Measurements from ENCODE around the gene PHTF1.

The PHTF1 gene

GRCh38 chr1:113663165-113663951 is 95.9 kb downstream of the PHTF1 start:
- H3K4me3 ChIP-seq (ENCODE audit: control insufficient read depth, low read depth, low read length), result no peak overlapping the region
- DNase-seq (ENCODE audit: low read depth), result no peak
- no peak for TF ChIP-seq CTCF (IDR thresholded peaks at IDR 0.05; ENCODE audit: control insufficient read depth, insufficient read depth, low read depth, low read length, missing control alignments)

GRCh38 chr1:113662101-113662500 is 97.2 kb downstream of the PHTF1 start:
- no peak for TF ChIP-seq CTCF (IDR thresholded peaks at IDR 0.05; ENCODE audit: control insufficient read depth, insufficient read depth, low read depth, low read length, missing control alignments)
- DNase-seq (ENCODE audit: low read depth), result no peak

GRCh38 chr1:113660088-113660487 is 99.2 kb downstream of the PHTF1 start:
- H3K4me3 ChIP-seq (ENCODE audit: control insufficient read depth, low read depth, low read length), result no peak overlapping the region
- DNase-seq (ENCODE audit: low read depth), result no peak
- no peak for TF ChIP-seq CTCF (IDR thresholded peaks at IDR 0.05; ENCODE audit: control insufficient read depth, insufficient read depth, low read depth, low read length, missing control alignments)

More at GRCh38 chr1:113662101-113662500, 97.2 kb downstream of the PHTF1 start:
- H3K4me3 ChIP-seq (ENCODE audit: control insufficient read depth, low read depth, low read length), result no peak overlapping the region

- no peak for DNase-seq (ENCODE audit: low read depth)
- no peak for TF ChIP-seq CTCF (IDR thresholded peaks at IDR 0.05; ENCODE audit: control insufficient read depth, insufficient read depth, low read depth, low read length, missing control alignments)
- H3K4me3 ChIP-seq (ENCODE audit: control insufficient read depth, low read depth, low read length), result no peak overlapping the region
Observed at GRCh38 chr1:113659556-113659955, 99.7 kb downstream of the PHTF1 start.

- DNase-seq (ENCODE audit: low read depth), result no peak
- TF ChIP-seq CTCF (IDR thresholded peaks at IDR 0.05; ENCODE audit: control insufficient read depth, insufficient read depth, low read depth, low read length, missing control alignments), result no peak
- no peak overlapping the region for H3K4me3 ChIP-seq (ENCODE audit: control insufficient read depth, low read depth, low read length)
Observed at GRCh38 chr1:113659035-113659434, 100.3 kb downstream of the PHTF1 start.

- H3K4me3 ChIP-seq (ENCODE audit: control insufficient read depth, low read depth, low read length), result no peak overlapping the region
- TF ChIP-seq CTCF (IDR thresholded peaks at IDR 0.05; ENCODE audit: control insufficient read depth, insufficient read depth, low read depth, low read length, missing control alignments), result no peak
- DNase-seq (ENCODE audit: low read depth), result no peak
Observed at GRCh38 chr1:113657556-113658063, 101.7 kb downstream of the PHTF1 start.
